ENCODE measurements around the gene PDGFB.
"Not testable (repeated sequence)": the region's sequence is repeated elsewhere in the genome, so short reads cannot be mapped to it uniquely, and the experiment has no call there.

DNA sequence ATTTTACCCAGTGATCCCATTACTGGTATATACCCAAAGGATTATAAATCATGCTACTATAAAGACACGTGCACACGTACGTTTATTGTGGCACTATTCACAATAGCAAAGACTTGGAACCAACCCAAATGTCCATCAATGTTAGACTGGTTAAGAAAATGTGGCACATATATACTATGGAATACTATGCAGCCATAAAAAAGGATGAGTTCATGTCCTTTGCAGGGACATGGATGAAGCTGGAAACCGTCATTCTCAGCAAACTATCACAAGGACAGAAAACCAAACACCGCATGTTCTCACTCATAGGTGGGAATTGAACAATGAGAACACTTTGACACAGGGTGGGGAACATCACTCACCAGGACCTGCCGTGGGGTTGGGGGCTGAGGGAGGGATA lies 26.4 kb downstream of the PDGFB start:
- TF ChIP-seq EZH2 (IDR thresholded peaks at IDR 0.05; ENCODE audit: low read depth) = not testable (repeated sequence)
- TF ChIP-seq, protein P1, sequence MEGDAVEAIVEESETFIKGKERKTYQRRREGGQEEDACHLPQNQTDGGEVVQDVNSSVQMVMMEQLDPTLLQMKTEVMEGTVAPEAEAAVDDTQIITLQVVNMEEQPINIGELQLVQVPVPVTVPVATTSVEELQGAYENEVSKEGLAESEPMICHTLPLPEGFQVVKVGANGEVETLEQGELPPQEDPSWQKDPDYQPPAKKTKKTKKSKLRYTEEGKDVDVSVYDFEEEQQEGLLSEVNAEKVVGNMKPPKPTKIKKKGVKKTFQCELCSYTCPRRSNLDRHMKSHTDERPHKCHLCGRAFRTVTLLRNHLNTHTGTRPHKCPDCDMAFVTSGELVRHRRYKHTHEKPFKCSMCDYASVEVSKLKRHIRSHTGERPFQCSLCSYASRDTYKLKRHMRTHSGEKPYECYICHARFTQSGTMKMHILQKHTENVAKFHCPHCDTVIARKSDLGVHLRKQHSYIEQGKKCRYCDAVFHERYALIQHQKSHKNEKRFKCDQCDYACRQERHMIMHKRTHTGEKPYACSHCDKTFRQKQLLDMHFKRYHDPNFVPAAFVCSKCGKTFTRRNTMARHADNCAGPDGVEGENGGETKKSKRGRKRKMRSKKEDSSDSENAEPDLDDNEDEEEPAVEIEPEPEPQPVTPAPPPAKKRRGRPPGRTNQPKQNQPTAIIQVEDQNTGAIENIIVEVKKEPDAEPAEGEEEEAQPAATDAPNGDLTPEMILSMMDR (conservative IDR thresholded peaks at IDR 0.05) = not testable (repeated sequence)
